H1 (cell line): ENCODE results near the gene GALNT9. TPM values are rescaled to one million over a fixed set of nuclear protein-coding genes. Genes with fewer than 3 reads are reported as not detected.

Experiments used
- CTCF ChIA-PET: fragments of 300-600 bp; sonication (Branson Sonifier 250); formaldehyde crosslinking; loops from one replicate; lab custom pipeline; 2021; ENCODE audit not compliant: partially characterized antibody; lab: Charles Lee
- POLR2A ChIA-PET: fragments of 300-600 bp; sonication (Branson Sonifier 250); formaldehyde crosslinking; loops from one replicate; lab custom pipeline; 2021; ENCODE audit warnings: inconsistent platforms; ENCODE audit not compliant: partially characterized antibody; lab: Charles Lee
- DNase-seq, 2 experiments: peaks; one replicate each; pipeline versions ENCODE4 v3.0.0 to v3.0.0-alpha.2; 2010 to 2022; ENCODE audit warnings: low spot score in 2 of 2, low read depth in 1 of 2, mixed read lengths in 1 of 2
- FAIRE-seq: peaks from 2 replicates; lab custom pipeline; 2011; peaks lifted over from hg19 to GRCh38; lab: Jason Lieb, UNC
- H2AFZ ChIP-seq: 2 replicates; pipeline ENCODE4 v1.8.1; 2012; ENCODE audit warnings: low read length, inconsistent platforms
- H2AK5ac ChIP-seq: 2 replicates; pipeline ENCODE4 v1.6.1; 2013; ENCODE audit warnings: low read depth, low read length
- H2BK120ac ChIP-seq: replicated peaks from 2 replicates; pipeline ENCODE3; 2013; ENCODE audit warnings: low read depth, low read length, inconsistent platforms
- H2BK12ac ChIP-seq: 2 replicates; pipeline ENCODE4 v1.6.1; 2013; ENCODE audit warnings: low read depth, low read length
- H2BK15ac ChIP-seq: 2 replicates; pipeline ENCODE4 v1.6.1; 2013; ENCODE audit warnings: low read length
- H2BK20ac ChIP-seq: 2 replicates; pipeline ENCODE4 v1.6.1; 2013; ENCODE audit warnings: low read length
- H2BK5ac ChIP-seq: 2 replicates; pipeline ENCODE4 v1.6.1; 2013; ENCODE audit warnings: low read depth, low read length
- H3K14ac ChIP-seq: 2 replicates; pipeline ENCODE4 v1.6.1; 2013; ENCODE audit warnings: inconsistent platforms; ENCODE audit not compliant: insufficient read length
- H3K18ac ChIP-seq: 2 replicates; pipeline ENCODE4 v1.6.1; 2013; ENCODE audit warnings: low read length; ENCODE audit errors: extremely low read depth
- H3K23ac ChIP-seq: 2 replicates; pipeline ENCODE4 v1.6.1; 2013; ENCODE audit warnings: inconsistent platforms; ENCODE audit not compliant: insufficient read length
- H3K23me2 ChIP-seq: 2 replicates; pipeline ENCODE4 v1.6.1; 2013; ENCODE audit warnings: low read depth, low read length
- H3K27ac ChIP-seq: 2 replicates; pipeline ENCODE4 v1.6.1; 2011; ENCODE audit warnings: low read depth, low read length, inconsistent platforms
- H3K27me3 ChIP-seq, 4 experiments: replicated peaks in 1 of 4; 1 replicate in 1 of 4; 2 replicates in 3 of 4; pipeline versions ENCODE4 v1.6.1 to v1.8.1; 2011 to 2013; ENCODE audit warnings: low read length in 3 of 4, mild to moderate bottlenecking in 3 of 4, inconsistent platforms in 2 of 4, mixed read lengths in 2 of 4, moderate library complexity in 1 of 4; ENCODE audit not compliant: control insufficient read depth in 3 of 4, insufficient read depth in 3 of 4; ENCODE audit errors: extremely low read depth in 1 of 4
- H3K36me3 ChIP-seq, 4 experiments: 2 replicates each; pipeline versions ENCODE4 v1.6.1 to v1.8.1; 2011 to 2013; ENCODE audit warnings: mild to moderate bottlenecking in 4 of 4, low read length in 3 of 4, moderate library complexity in 2 of 4, control low read depth in 1 of 4, inconsistent platforms in 1 of 4; ENCODE audit not compliant: insufficient read depth in 4 of 4, control insufficient read depth in 2 of 4
- H3K4ac ChIP-seq: replicated peaks from 2 replicates; pipeline ENCODE3; 2013; ENCODE audit warnings: low read length, low read depth, mixed read lengths, inconsistent platforms; ENCODE audit not compliant: insufficient read length
- H3K4me1 ChIP-seq, 4 experiments: replicated peaks in 1 of 4; 1 replicate in 1 of 4; 2 replicates in 3 of 4; pipeline versions ENCODE4 v1.6.1 to v1.8.1; 2011 to 2013; ENCODE audit warnings: low read length in 3 of 4, inconsistent platforms in 2 of 4, mixed read lengths in 1 of 4; ENCODE audit not compliant: insufficient read depth in 4 of 4, control insufficient read depth in 3 of 4
- H3K4me2 ChIP-seq, 2 experiments: 2 replicates each; pipeline versions ENCODE4 v1.6.1 to v1.8.1; 2011 to 2013; ENCODE audit warnings: low read depth in 2 of 2, low read length in 2 of 2, control low read depth in 1 of 2, inconsistent platforms in 1 of 2, mild to moderate bottlenecking in 1 of 2; ENCODE audit not compliant: insufficient read depth in 1 of 2
- H3K4me3 ChIP-seq, 4 experiments: fragments of 200-600, 300-600 bp in 1 of 4; sonication (generic), shearing (Covaris generic), sonication (Bioruptor Twin) in 1 of 4; 2 replicates each; pipeline versions ENCODE4 v1.5.1 to v1.8.1; 2011 to 2016; ENCODE audit warnings: low read length in 4 of 4, low read depth in 3 of 4, control low read depth in 2 of 4, inconsistent platforms in 2 of 4, mild to moderate bottlenecking in 2 of 4, mixed read lengths in 1 of 4, moderate library complexity in 1 of 4; ENCODE audit not compliant: insufficient read depth in 2 of 4; ENCODE audit errors: extremely low read depth in 1 of 4
- H3K56ac ChIP-seq: replicated peaks from 2 replicates; pipeline ENCODE3; 2013; ENCODE audit warnings: low read depth, mild to moderate bottlenecking, mixed read lengths, low read length, inconsistent platforms; ENCODE audit not compliant: insufficient read length
- H3K79me1 ChIP-seq: 2 replicates; pipeline ENCODE4 v1.6.1; 2013; ENCODE audit warnings: low read depth, low read length, control low read depth
- H3K79me2 ChIP-seq, 2 experiments: 2 replicates each; pipeline versions ENCODE4 v1.6.1 to v1.8.1; 2012 to 2013; ENCODE audit warnings: low read length in 2 of 2, mild to moderate bottlenecking in 2 of 2, inconsistent platforms in 1 of 2; ENCODE audit not compliant: insufficient read depth in 2 of 2, control insufficient read depth in 1 of 2
- H3K9ac ChIP-seq, 4 experiments: replicated peaks in 1 of 4; 1 replicate in 1 of 4; 2 replicates in 3 of 4; pipeline versions ENCODE4 v1.6.1 to v1.8.1; 2011 to 2013; ENCODE audit warnings: low read depth in 3 of 4, low read length in 3 of 4, control low read depth in 2 of 4, mild to moderate bottlenecking in 2 of 4, moderate library complexity in 2 of 4, inconsistent platforms in 1 of 4; ENCODE audit errors: extremely low read depth in 1 of 4
- H3K9me3 ChIP-seq, 2 experiments: 2 replicates each; pipeline versions ENCODE4 v1.6.1 to v1.8.1; 2012 to 2013; ENCODE audit warnings: mild to moderate bottlenecking in 2 of 2, moderate library complexity in 2 of 2, control low read depth in 1 of 2, inconsistent platforms in 1 of 2, low read depth in 1 of 2, low read length in 1 of 2, mixed read lengths in 1 of 2; ENCODE audit not compliant: insufficient read depth in 2 of 2
- H4K20me1 ChIP-seq, 2 experiments: replicated peaks in 1 of 2; 2 replicates each; pipeline versions ENCODE3 to v1.8.1; 2011 to 2013; ENCODE audit warnings: inconsistent platforms in 2 of 2, low read length in 2 of 2, mild to moderate bottlenecking in 1 of 2; ENCODE audit not compliant: insufficient read depth in 2 of 2, control insufficient read depth in 1 of 2
- H4K5ac ChIP-seq: 2 replicates; pipeline ENCODE4 v1.6.1; 2013; ENCODE audit warnings: low read length, low read depth, mixed read lengths, inconsistent platforms; ENCODE audit not compliant: insufficient read length
- H4K8ac ChIP-seq: 2 replicates; pipeline ENCODE4 v1.8.0; 2013; ENCODE audit warnings: mild to moderate bottlenecking, moderate library complexity, low read length, inconsistent platforms; ENCODE audit not compliant: insufficient read depth; ENCODE audit errors: extremely low read depth
- H4K91ac ChIP-seq: replicated peaks from 2 replicates; pipeline ENCODE3; 2013; ENCODE audit warnings: low read length, mixed read lengths, inconsistent platforms; ENCODE audit not compliant: insufficient read length
- BCL11A ChIP-seq, 2 experiments: IDR thresholded peaks; one replicate each; pipeline ENCODE4 v1.6.1; 2011; ENCODE audit warnings: low read depth in 2 of 2, low read length in 2 of 2, mild to moderate bottlenecking in 2 of 2
- KDM1A ChIP-seq: fragments of 200-600, 300-600 bp; sonication (generic); IDR thresholded peaks from 2 replicates; pipeline ENCODE4 v1.7.1; 2016; ENCODE audit warnings: mild to moderate bottlenecking, low read length, borderline replicate concordance
- RAD21 ChIP-seq, 2 experiments: IDR thresholded peaks in 1 of 2; conservative IDR thresholded peaks in 1 of 2; 2 replicates each; pipeline ENCODE4 v1.6.1; 2011; ENCODE audit warnings: low read depth in 2 of 2, low read length in 2 of 2, improper control_type of control experiment in 1 of 2, inconsistent platforms in 1 of 2, mild to moderate bottlenecking in 1 of 2, moderate library complexity in 1 of 2
- RFX5 ChIP-seq: IDR thresholded peaks from 2 replicates; pipeline ENCODE4 v1.6.1; 2011; ENCODE audit warnings: low read depth, low read length, improper control_type of control experiment, borderline replicate concordance
- SP1 ChIP-seq: IDR thresholded peaks from 2 replicates; pipeline ENCODE4 v1.6.1; 2011; ENCODE audit warnings: low read depth, low read length
- SRF ChIP-seq: IDR thresholded peaks from 2 replicates; pipeline ENCODE4 v1.6.1; 2011; ENCODE audit warnings: mild to moderate bottlenecking, low read depth, low read length, moderate library complexity
- WGBS, 2 experiments: shearing (Covaris generic) in 1 of 2; methylation state at CpG; one replicate each; pipeline versions ENCODE4 v1.1.6 to v1.1.7; 2013 to 2015; ENCODE audit warnings: low lambda C conversion rate in 2 of 2, mixed read lengths in 2 of 2, inconsistent platforms in 1 of 2, low coverage in 1 of 2, missing lambda C conversion rate in 1 of 2; ENCODE audit not compliant: insufficient replicate concordance in 2 of 2, insufficient coverage in 1 of 2, insufficient read length in 1 of 2; ENCODE audit errors: extremely low coverage in 1 of 2, missing lambda C conversion rate in 1 of 2; 5-methylcytosine and 5-hydroxymethylcytosine counted together
- polyA plus RNA-seq, 7 experiments: library from polyadenylated mRNA; depleted of rRNA in 3 of 7; stranded (reverse) in 5 of 7; unstranded in 2 of 7; fragments of >200 nt in 5 of 7; fragments of 200-250 nt in 2 of 7; gene quantifications; 1 replicate in 5 of 7; 2 replicates in 1 of 7; 4 replicates in 1 of 7; pipeline versions ENCODE4 v1.2.1 to v1.2.3, GENCODE V29; 2011 to 2013; ENCODE audit warnings: missing spikeins in 2 of 7, mixed read lengths in 2 of 7
- total RNA-seq: library from RNA; stranded (reverse); fragmentation: NEBNext Ultra II Directional; extraction: Animal tissue kit (Norgen Biotek cat#: 25700); gene quantifications from 2 replicates; pipeline ENCODE4 v1.2.1, GENCODE V29; 2021
- TF ChIP-seq, protein P1 (sequence below), 3 experiments: IDR thresholded peaks; 1 replicate in 2 of 3; 2 replicates in 1 of 3; pipeline versions ENCODE4 v1.5.1 to v1.6.1; 2011; ENCODE audit warnings: low read length in 3 of 3, mild to moderate bottlenecking in 3 of 3, inconsistent platforms in 2 of 3, low read depth in 1 of 3, moderate library complexity in 1 of 3; ENCODE audit not compliant: insufficient read depth in 1 of 3; ENCODE audit errors: control extremely low read depth in 1 of 3

GALNT9 gene
- total and polyA plus RNA-seq, 2 of the 8 experiments (the other 6 are each of a cell fraction or from before 2014, with no cell fraction given): 2.0 to 3.6 TPM

DNA sequence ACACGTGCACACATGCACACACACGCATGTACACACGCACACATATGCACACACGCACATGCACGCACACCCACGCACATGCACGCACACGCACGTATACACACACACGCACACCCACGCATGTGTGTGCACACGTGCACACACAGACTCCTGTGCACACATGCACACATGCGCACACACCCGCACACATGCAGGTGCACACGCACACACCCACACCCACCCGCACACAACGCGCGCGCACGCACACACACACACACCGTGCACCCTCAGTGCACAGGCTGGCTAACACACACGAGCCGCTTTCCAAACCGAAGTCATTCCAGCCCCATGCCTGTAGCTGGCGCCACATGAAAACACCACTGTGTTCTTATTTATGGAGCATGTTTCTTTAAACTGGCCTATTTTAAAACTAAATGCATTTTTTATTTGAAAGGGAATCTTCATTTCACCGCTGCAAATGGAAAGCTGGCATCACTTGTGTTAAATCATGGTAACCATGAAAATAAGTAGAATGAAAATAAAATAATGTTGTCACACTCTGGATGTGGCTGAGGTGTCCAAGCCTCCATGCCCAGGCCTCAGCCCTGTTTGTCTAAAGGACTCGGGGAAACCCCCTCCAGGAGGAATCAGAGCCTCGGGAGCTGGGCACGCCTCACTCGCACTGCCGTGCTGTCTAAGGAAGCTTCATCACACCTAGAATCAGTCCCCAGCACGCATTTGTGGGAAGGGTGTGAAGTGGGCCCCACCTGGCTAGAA is 45.1 kb downstream of the GALNT9 start:
- H2BK15ac ChIP-seq: peak overlapping the region; percentile 4; the same call in 1 of the 2 replicates
- H2BK20ac ChIP-seq: no peak overlapping the region
- H4K8ac ChIP-seq: peak overlapping the region; percentile 35; the same call in 1 of the 2 replicates
- no peak overlapping the region for H3K14ac ChIP-seq
- TF ChIP-seq RFX5: no peak
- TF ChIP-seq SRF: no peak
- TF ChIP-seq, protein P1, sequence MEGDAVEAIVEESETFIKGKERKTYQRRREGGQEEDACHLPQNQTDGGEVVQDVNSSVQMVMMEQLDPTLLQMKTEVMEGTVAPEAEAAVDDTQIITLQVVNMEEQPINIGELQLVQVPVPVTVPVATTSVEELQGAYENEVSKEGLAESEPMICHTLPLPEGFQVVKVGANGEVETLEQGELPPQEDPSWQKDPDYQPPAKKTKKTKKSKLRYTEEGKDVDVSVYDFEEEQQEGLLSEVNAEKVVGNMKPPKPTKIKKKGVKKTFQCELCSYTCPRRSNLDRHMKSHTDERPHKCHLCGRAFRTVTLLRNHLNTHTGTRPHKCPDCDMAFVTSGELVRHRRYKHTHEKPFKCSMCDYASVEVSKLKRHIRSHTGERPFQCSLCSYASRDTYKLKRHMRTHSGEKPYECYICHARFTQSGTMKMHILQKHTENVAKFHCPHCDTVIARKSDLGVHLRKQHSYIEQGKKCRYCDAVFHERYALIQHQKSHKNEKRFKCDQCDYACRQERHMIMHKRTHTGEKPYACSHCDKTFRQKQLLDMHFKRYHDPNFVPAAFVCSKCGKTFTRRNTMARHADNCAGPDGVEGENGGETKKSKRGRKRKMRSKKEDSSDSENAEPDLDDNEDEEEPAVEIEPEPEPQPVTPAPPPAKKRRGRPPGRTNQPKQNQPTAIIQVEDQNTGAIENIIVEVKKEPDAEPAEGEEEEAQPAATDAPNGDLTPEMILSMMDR (IDR thresholded peaks at IDR 0.05; ENCODE audit: control extremely low read depth in 1 of 3, insufficient read depth in 1 of 3, low read depth in 1 of 3, low read length in 3 of 3): peak in 2 of 3 experiments; percentile 16 to 55; a peak in 2 of 4 replicates
- TF ChIP-seq BCL11A (IDR thresholded peaks at IDR 0.05; ENCODE audit: low read depth in 2 of 2, low read length in 2 of 2): no peak
- TF ChIP-seq RAD21 (IDR thresholded peaks at IDR 0.05 in 1 of 2, conservative IDR thresholded peaks at IDR 0.05 in 1 of 2; ENCODE audit: low read depth in 2 of 2, low read length in 2 of 2): peak in 1 of 2 experiments; percentile 30; a peak in 2 of 4 replicates
- TF ChIP-seq KDM1A: peak; percentile 50; the same call in 1 of the 2 replicates
- TF ChIP-seq SP1: no peak
- H2BK12ac ChIP-seq: peak overlapping the region; percentile 40; the same call in 1 of the 2 replicates
- no peaks in the 10 kb centered on the region for H3K79me2 ChIP-seq
- H4K5ac ChIP-seq: no peak overlapping the region
- H3K79me1 ChIP-seq: no peaks in the 10 kb centered on the region; the same call in 1 of the 2 replicates
- H4K20me1 ChIP-seq: no peaks in the 10 kb centered on the region
- DNase-seq (no peak), FAIRE-seq (no peak)
- no peak overlapping the region for H3K4ac ChIP-seq
- peaks cover 5 to 33% (median 28%) of the 10 kb centered on the region in 4 experiments for H3K4me1 ChIP-seq
- ChIA-PET POLR2A (interaction anchor here (0.8 to 1.1 kb wide), 4 partner anchors 10 to 104 kb away, joined by 3 to 4 read pairs (median 4); no protein-coding TSS in a partner anchor), CTCF (interaction anchor here (0.9 to 3.8 kb wide), 28 partner anchors 9 to 148 kb away, joined by 3 to 36 read pairs (median 4); partner anchors contain the start of gene GALNT9)
- peak overlapping the region; percentile 75; the same call in 1 of the 2 replicates for H2AK5ac ChIP-seq
- peak overlapping the region; percentile 2 for H3K23ac ChIP-seq
- H4K91ac ChIP-seq: peak overlapping the region; percentile 95
- H3K36me3 ChIP-seq: no peaks in the 10 kb centered on the region
- H3K27me3 ChIP-seq: peaks cover 0 to 15% (median 8%) of the 10 kb centered on the region in 4 experiments; a peak in 4 of 7 replicates
- peak overlapping the region; percentile 32; the same call in 1 of the 2 replicates for H2BK5ac ChIP-seq
- no peak overlapping the region; the same call in 1 of the 2 replicates for H3K27ac ChIP-seq
- H3K9me3 ChIP-seq: no peaks in the 10 kb centered on the region; a peak in 1 of 4 replicates
- no peak overlapping the region for H3K18ac ChIP-seq
- H2BK120ac ChIP-seq: peak overlapping the region; percentile 13
- H2AFZ ChIP-seq: no peak overlapping the region
- 0 out of 2 replicates have a peak, but pooled peaks cover 1% of the 10 kb centered on the region for H3K23me2 ChIP-seq
- no peak overlapping the region for H3K4me3 ChIP-seq
- H3K56ac ChIP-seq: no peak overlapping the region
- H3K4me2 ChIP-seq: no peak overlapping the region
- WGBS, 2 experiments: 89% methylated on average over 33 of the region's 33 CpGs; no CpG with 5 or more reads in 1 of the 2 experiments
- peak overlapping the region in 1 of 4 experiments; percentile 15; a peak in 1 of 7 replicates for H3K9ac ChIP-seq
